Skeletal muscle cell (primary cell): ENCODE measurements around the gene C1QTNF8.

Source experiments
- DNase-seq: peaks from one replicate; pipeline ENCODE4 v3.0.0-alpha.2; 2010; ENCODE audit warnings: low read depth
- H3K4me3 ChIP-seq: 2 replicates; pipeline ENCODE4 v1.5.1; 2011; ENCODE audit warnings: low read depth, mild to moderate bottlenecking, control low read depth, low read length, moderate library complexity

The C1QTNF8 gene

DNA sequence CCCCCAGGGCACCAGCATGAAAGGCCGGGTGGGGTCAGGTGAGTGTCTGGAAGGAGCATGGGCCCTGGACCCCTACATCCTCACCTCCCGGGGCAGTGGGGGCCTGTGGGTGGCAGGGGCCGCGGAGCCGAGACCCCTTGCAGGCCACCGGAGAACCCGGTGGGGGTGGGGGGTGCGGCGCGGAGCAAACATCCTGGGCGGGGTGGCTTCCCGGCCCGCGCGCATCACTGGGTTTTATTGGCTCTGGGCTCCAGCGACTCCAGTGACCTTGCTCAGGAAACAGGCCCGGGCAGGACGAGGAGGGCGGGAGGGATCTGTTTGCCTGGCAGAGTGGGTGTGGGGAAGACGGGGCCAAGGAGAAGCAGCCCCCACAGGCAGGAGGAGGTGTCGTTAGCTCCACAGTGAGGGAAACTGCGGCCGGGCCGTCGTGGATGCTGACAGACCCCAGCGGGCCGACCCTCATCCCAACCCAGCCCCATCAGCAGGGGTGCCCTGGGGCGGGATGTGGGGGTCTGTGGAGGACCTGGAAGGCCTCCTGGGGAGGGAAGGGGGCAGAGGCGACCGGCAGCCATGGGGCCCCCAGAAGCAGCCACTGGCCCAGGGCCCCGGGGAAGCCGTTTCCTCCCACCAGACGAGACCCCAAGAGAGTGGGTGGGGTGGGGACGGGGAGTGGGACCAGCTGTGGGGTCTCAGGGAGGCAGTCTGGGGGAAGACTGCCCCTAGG is 12.9 kb downstream of the C1QTNF8 start:
- no peak for DNase-seq
- no peak overlapping the region for H3K4me3 ChIP-seq

DNA sequence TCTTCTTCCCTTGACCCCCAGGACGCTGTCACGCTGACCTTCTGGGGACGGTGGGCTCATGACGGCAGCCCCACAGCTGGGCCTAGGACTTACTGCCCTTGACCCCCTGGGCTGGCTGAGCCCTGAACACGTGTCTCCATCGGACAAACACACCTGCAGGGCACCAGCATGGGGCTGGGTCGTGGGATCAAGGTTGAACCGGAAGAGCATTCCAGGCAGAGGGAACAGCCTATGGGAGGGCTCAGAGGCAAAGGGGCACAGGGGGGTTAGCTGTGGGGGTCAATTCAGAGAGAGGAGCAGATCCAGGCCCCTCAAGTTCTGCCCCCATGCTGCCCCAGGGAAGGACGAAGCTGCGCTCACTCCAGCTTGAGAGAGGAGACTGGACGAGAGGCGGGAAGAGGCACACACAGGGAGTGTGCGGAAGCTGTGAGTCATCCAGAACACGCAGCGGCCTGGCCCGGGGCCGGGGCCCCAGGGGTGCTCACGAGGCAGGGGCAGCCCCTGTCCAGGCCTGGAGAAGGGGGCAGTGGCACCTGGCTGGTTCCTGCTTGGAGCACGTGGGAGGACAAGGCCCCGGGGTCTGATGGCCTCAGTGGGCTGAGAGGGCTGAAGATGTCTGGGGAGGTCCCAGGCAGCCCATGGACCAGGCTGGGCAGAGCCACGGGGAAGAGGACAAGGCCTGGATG is 13.6 kb downstream of the C1QTNF8 start:
- no peak for DNase-seq
- H3K4me3 ChIP-seq = no peak overlapping the region

DNA sequence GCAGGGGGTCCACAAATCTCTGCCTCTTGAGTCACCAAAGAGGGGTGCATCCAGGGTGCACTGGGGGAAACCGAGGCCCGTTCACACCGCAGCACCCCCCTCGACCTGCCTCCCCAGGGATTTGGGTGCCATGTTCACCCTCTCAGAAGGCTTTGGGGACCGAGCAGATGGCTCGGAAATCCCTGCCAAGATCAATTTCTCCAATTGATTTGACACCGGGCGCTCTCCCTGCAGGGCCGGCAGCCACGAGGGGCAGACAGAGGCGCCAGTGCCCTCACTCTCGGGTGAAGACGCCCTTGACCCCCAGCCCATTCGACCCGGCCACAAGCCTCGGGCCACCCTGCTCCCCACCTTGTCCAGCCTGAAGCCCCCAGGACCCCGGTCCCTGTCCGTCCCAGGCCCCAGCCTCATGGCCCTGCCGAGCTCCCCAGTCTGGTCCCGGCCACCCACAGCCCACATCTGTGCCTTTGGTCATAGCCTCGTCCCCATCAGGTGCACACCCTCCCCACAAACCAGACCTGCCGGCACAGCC is 14.2 kb downstream of the C1QTNF8 start:
- no peak for DNase-seq
- H3K4me3 ChIP-seq = no peak overlapping the region

DNA sequence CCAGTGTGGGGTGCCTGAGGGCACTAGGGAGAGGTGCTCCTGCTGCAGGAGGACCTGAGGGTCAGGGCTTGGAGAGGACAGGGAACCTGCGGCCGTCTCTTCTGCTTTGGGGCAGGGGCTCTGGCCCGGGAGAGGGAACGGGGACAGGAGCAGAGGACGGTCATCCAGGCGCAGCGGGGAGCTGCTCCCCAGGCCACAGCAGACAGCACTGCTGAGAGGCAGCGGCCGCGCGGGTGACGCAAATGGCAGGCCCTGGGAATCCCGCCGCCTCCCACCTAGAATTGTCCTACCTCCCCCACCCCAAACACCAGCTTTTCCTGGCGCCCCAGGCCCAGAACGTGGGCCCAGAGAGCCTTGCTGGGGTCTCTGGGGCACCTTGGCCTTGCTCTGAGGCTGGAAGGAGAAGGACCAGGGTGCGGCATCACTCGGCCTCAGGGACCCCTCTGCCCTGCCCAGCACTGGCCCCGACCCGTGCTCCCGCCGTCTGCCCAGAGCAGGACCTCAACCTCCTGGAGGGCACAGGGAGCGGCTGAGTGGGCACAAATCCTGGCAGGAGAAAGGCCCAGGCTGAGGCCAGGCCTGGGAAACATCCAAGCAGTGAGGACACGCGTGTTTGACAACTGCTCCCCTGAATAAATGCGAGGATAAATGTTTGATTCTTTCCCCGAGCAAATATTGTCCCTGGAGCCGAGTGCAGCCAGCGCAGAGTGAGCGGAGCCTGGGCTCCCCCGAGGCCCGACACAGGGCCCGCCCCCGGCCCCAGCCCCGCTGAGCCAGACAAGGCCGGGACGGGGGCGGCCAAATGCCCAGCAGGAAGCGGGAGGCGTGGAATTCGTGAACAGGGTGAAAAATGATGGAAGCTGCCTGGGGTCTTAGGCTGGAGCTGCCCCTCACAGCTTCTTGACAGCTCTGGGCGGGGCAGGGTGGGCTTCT is 15.0 kb downstream of the C1QTNF8 start:
- DNase-seq = no peak
- H3K4me3 ChIP-seq = no peak overlapping the region

DNA sequence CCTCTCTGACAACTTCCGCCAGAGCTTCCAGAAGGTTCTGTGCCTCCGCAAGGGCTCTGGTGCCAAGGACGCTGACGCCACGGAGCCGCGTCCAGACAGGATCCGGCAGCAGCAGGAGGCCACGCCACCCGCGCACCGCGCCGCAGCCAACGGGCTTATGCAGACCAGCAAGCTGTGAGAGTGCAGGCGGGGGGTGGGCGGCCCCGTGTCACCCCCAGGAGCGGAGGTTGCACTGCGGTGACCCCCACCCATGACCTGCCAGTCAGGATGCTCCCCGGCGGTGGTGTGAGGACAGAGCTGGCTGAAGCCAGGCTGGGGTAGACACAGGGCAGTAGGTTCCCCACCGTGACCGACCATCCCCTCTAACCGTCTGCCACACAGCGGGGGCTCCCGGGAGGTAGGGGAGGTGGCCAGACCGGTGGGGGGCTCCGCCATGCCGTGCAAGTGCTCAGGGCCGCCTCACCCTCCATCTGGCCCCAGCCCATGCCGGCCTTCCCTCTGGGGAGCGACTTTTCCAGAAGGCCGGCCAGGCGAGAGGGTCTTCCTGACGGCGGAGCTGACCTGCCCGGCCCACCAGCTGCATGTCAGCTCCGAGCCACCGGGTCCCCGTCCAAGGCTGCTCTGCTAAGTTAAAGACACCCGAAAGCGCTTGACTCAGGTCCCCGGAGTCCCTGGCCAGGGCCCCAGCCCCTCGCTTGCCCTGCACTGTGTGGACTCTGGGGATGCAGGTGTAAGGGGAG is 16.1 kb downstream of the C1QTNF8 start:
- no peak overlapping the region for H3K4me3 ChIP-seq
- no peak for DNase-seq

DNA sequence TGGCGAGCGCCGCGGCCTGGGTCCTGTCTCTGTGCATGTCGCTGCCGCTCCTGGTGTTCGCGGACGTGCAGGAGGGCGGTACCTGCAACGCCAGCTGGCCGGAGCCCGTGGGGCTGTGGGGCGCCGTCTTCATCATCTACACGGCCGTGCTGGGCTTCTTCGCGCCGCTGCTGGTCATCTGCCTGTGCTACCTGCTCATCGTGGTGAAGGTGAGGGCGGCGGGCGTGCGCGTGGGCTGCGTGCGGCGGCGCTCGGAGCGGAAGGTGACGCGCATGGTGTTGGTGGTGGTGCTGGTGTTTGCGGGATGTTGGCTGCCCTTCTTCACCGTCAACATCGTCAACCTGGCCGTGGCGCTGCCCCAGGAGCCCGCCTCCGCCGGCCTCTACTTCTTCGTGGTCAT is 16.7 kb downstream of the C1QTNF8 start:
- H3K4me3 ChIP-seq = no peak overlapping the region
- no peak for DNase-seq

DNA sequence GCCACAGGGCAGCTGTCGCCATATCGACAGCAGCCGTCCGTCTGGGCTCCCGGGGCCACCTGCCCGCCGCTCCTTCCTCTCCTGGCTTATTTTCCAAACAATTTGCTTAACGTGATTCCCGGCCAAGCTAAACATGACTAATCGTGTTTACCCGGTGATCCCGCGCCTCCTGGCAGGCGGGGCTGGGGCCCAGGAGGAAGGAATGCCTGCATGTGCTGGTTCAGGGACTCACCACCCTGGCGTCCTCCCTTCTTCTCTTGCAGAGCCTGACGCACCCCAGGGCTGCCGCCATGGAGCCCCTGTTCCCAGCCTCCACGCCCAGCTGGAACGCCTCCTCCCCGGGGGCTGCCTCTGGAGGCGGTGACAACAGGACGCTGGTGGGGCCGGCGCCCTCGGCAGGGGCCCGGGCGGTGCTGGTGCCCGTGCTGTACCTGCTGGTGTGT is 17.4 kb downstream of the C1QTNF8 start:
- H3K4me3 ChIP-seq = no peak overlapping the region
- DNase-seq = peak; percentile 24

DNA sequence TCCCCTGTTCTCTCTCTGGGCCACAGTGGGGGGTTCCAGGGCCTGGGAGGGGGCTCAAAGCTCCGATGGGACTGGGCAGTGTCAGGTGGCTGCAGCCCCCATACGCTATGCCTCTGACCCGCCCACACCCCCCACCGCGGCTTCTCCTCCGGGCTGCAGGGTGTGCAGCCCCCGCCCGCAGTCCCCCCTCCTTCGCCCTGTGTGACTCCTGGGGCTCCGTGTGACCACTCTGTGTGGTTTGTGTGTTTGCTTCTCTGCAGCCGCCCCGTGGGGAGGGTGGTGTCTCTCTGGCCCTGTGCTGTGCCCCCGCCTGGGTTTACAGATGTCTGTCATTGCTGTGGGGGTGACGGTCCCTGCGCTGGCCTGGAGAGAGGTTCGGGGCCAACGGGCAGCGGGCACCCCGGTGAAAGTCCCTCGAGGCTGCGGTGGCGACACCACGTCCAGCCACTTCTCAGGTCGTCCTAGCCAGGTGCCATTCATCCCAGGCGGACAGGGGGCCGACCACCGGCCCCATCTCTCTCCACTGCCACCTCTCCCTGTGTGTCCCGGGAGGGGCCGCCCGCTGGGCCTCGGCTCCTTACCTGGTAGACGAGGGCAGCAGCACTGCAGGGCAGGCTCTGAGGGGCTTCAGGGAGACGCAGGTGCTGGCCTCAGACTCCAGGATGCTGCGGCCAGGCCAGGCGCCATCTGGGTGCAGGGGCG is 18.0 kb downstream of the C1QTNF8 start:
- H3K4me3 ChIP-seq = no peak overlapping the region
- no peak for DNase-seq

DNA sequence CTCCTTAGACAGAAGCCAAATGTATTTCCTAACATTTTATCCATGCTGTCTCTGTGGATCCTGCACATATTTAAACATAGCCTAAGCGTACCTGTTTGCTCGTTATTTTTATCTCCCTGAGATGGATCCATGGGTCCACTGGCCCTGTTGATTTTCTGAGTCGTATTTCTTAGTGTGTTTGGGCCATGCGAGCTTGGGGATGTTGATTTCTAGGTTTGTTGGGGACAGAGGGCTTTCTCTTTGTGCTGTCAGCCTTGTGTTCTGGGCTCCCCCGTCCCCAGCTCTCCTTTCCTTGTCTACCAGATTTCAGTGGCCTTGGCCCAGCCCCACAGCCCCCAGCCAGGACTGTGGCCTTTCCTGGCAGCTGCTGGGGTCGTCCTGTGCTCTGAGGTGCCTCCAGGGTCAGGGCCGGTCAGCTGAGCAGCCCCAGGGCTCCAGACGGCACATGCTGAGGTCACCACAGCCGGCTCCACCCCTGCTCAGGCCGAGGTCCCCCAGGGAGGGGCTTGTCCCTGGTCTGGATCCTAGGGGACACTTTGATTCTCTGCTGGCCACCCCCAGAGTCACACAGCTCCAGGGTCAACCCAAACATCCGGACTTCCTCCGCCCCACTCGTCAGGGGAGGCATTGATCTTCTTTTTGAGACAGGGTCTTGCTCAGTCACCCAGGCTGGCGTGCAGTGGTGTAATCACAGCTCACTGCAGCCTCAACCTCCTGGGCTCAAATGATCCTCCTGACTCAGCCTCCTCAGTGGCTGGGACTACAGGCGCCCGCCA is 19.1 kb downstream of the C1QTNF8 start:
- H3K4me3 ChIP-seq = no peak overlapping the region
- DNase-seq = no peak

DNA sequence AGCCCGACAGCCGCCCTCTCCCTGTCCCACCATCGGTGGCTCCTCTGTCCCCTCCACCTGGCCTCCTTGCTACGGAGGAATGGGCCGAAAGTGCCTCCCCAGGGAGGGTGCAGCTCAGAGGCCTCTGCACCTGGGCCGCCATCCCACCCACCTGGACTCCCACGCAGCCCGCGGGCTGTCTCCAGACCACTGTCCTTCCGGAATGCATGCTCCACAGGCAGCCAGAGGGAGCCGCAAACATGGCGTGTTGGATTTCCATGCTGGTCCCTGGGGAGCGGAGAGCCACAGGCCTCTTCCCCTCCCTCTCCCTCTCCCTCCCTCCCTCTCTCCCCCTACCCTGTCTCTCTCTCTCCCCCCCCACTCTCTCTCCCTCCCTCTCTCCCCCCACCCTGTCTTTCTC is 20.5 kb downstream of the C1QTNF8 start:
- no peak for DNase-seq
- no peak overlapping the region for H3K4me3 ChIP-seq

DNA sequence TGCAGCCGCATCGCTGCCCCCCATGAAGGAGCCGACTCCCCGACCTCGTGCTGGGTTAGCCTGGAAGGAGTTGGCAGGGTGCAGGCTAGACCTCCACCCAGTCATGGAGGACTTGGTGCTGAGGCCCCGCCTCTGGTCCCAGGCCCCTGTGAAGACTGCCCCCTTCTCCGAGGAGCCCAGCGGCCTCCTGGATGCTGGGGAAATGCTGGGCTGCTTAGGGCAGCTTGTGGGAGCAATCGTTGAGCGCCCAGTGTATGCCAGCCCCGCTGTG is 21.7 kb downstream of the C1QTNF8 start:
- no peak for DNase-seq
- H3K4me3 ChIP-seq = no peak overlapping the region

DNA sequence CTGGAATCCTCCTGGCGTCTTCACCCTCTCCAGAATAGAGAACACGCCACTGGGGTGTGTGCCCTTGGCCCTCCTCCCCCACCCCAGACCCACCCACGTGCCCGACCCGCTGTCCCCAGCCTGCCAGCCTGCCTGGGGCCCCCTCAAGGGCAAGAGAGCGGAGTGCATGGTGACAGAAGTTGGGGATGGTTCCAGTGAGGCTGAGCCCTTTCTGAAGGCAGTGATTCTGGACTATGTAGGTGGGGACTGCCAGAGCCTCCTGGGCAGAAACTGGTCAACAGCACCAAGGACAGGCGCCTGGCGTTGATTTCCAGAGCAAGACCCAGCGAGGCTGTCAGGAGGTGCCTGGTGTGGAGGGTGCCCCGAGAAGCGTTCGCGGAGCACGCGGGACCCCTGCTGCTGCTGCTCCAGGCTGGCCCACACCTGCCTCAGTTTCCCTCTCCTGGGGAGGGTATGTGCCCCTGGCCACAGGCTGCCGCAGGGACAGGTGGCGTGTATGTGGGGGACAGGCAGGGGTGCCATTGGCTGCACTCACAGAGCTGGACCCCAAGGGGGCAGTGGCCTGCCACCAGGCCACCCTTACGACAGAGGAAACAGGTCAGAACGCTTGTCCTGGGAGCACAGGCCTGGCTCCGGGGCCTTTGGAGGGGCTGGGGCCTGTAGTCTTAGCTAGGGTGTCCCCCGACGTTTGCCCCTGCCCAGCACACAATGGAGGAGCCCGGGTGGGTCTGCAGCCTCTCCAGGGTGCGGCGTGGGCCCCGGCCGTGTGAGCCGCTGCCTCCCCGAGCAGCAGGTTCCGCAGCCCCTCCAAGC is 22.3 kb downstream of the C1QTNF8 start:
- no peak for DNase-seq
- H3K4me3 ChIP-seq = no peak overlapping the region

DNA sequence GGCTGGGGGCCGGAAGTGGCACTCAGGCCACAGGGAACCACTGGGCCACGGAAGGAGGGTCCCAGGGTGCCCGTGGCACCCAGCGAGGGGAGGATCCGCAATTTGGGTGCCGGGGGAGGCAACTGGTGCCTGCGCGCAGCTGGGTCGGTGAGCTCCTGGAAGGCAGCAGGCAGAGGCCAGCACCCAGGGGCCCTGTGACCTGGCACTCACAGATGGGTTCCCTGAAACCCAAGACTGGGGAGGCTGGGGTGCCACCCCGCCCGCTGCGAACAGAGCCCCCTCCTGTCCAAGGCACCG is 22.8 kb downstream of the C1QTNF8 start:
- H3K4me3 ChIP-seq = no peak overlapping the region
- no peak for DNase-seq

DNA sequence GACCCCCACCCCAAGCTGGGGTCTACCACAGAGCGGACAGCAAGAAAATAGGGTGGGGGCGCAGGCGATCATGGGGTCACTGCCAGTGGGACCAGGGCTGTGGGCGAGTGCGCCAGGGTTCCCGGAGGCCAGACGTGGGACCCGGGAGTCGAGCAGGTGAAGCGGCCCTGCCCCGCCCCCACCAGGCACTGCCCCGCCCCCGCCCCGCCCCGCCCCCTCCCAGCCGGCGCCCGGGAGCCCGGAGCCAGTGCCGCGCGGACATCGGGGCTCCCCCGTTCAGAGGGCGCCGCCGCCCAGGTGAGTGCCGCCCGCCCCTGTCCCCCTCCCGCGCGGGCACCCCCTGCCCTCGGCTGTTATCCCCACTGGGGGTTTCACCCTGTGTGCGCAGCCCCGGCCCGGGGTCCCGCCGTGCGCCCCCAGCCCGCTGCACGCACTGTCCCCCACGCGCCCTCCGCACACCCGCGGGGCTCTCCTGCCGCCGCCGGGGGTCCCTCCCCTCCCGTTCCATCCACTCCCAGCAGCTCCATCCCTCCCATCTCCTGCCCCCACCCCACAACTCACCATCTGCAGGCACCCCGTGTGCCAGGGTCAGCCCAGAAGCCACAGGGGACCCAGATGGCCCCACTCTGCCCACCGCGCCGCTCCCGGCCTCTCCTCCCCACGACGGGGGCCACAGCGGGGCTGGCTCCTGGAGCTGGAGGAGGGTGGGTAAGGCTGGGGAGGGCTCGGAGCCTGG is 23.4 kb downstream of the C1QTNF8 start, which contains the start of gene SSTR5:
TSS of gene SSTR5 (plus strand) at position 222 of the 736 bp plus-strand sequence. CDS start 6,122 bp downstream, outside the sequence.
- H3K4me3 ChIP-seq = no peak within 1 kb of the TSS
- no peak for DNase-seq

DNA sequence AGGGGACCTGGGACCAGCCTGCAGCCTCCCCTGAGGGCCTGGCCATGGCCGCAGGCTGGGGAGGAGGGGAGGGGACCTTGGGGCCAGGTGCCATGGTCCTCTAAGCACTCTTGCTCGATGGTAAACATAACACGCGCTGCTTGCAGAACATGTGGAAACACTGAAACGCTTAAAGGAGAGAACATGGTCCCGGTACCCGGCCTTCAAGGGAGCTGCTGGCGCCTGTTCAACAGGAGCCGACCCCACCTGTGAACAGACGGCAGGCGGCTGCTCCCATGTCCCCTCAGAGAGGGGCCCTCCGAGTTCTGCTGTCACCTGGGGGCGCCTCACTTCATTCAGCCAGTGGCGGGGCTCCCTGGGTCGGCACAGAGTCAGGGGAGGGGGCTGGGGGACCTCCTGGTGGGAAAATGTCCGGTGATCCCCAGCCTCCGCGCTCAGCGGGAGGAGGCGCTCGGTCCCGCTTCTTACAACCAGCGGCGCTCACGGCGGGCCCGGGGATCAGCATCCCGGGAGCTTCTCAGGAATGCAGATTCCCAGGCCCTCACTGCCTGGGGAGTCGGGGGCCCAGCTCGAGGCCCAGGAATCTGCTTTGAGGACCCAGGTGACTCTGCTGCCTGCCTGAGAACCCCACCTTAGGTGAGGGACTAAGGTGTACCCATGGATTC is 24.4 kb downstream of the C1QTNF8 start:
- no peak for DNase-seq
- H3K4me3 ChIP-seq = no peak overlapping the region

DNA sequence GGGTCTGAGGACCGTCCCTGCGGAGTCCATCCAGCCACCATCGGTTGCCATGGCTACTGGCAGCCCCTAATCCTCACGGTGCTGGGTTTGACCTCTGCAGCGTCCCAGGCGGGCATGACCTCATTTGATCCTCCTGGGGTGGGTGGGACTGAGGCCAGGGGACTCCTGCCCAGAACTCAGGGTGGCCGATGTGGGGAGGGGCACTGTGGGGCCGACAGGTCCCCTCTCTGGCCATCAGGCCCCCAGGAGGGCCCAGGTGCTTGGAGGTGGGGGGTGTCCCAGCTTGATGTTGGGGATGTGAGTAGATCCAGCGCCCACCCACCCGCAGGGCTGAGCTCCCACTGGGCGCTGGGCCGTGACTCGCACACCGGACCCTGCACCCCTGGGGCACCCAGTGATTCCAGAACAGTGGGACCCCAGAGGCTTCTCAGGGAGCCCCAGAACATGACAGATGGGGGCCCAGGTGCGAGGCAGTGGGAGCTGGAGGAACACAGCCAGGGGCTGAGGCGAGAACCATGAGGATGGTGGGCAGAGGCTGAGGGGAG is 25.1 kb downstream of the C1QTNF8 start:
- DNase-seq = no peak
- no peak overlapping the region for H3K4me3 ChIP-seq
